OCI-LY3 (cell line): ENCODE data around the gene OR4Q2.

ENCODE experiments used
- EZH2phosphoT487 ChIP-seq: fragments of 200-600 bp; shearing (Covaris generic); IDR thresholded peaks from 2 replicates; pipeline ENCODE4 v1.6.1; 2018; ENCODE audit warnings: antibody characterized with exemption, mixed run types, low read depth
- TF ChIP-seq, protein P1 (sequence below): fragments of 200-600, 300-600 bp; sonication (generic); IDR thresholded peaks from 2 replicates; pipeline ENCODE4 v1.5.1; 2014; ENCODE audit warnings: antibody characterized with exemption, low read length, low read depth

GRCh38 chr14:20002319-20002718 lies 356 bp downstream of the OR4Q2 start:
- TF ChIP-seq, protein P1, sequence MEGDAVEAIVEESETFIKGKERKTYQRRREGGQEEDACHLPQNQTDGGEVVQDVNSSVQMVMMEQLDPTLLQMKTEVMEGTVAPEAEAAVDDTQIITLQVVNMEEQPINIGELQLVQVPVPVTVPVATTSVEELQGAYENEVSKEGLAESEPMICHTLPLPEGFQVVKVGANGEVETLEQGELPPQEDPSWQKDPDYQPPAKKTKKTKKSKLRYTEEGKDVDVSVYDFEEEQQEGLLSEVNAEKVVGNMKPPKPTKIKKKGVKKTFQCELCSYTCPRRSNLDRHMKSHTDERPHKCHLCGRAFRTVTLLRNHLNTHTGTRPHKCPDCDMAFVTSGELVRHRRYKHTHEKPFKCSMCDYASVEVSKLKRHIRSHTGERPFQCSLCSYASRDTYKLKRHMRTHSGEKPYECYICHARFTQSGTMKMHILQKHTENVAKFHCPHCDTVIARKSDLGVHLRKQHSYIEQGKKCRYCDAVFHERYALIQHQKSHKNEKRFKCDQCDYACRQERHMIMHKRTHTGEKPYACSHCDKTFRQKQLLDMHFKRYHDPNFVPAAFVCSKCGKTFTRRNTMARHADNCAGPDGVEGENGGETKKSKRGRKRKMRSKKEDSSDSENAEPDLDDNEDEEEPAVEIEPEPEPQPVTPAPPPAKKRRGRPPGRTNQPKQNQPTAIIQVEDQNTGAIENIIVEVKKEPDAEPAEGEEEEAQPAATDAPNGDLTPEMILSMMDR: no peak
- no peak for TF ChIP-seq EZH2phosphoT487
